ENCODE results near the gene MDGA2. TPM values are rescaled to one million over a fixed set of nuclear protein-coding genes. Genes with fewer than 3 reads are reported as not detected.

The MDGA2 gene
- total RNA-seq, 6 donors from 2014 or later = 0.61 TPM; not detected in 5

DNA sequence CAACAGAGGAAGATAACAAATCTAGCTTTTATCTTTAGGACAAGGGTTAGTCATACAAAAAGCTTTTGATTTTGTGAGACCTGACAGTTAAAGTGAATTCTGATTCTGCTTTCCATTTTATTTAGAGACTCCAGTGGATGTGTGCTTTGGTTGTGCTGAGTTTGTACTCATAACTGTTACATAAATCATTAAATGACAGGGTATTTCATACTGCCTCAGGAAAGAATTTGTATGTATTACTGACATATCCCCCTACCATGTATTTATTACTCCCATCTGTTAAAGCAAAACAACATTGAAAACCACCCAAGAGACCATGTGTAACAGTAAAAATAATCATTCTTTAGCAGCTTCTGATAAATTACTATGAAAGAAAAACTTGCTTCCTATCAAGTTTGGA, 780.9 kb downstream of the MDGA2 start:
- ATAC-seq (ENCODE audit: low FRiP score in 2 of 2) = no peak
- no peak overlapping the region for H3K27ac ChIP-seq
- TF ChIP-seq, protein P1, sequence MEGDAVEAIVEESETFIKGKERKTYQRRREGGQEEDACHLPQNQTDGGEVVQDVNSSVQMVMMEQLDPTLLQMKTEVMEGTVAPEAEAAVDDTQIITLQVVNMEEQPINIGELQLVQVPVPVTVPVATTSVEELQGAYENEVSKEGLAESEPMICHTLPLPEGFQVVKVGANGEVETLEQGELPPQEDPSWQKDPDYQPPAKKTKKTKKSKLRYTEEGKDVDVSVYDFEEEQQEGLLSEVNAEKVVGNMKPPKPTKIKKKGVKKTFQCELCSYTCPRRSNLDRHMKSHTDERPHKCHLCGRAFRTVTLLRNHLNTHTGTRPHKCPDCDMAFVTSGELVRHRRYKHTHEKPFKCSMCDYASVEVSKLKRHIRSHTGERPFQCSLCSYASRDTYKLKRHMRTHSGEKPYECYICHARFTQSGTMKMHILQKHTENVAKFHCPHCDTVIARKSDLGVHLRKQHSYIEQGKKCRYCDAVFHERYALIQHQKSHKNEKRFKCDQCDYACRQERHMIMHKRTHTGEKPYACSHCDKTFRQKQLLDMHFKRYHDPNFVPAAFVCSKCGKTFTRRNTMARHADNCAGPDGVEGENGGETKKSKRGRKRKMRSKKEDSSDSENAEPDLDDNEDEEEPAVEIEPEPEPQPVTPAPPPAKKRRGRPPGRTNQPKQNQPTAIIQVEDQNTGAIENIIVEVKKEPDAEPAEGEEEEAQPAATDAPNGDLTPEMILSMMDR (IDR thresholded peaks at IDR 0.05) = no peak
- no peak for TF ChIP-seq POLR2AphosphoS5 (IDR thresholded peaks at IDR 0.05)
- TF ChIP-seq EP300 (IDR thresholded peaks at IDR 0.05) = no peak
- TF ChIP-seq POLR2A (IDR thresholded peaks at IDR 0.05) = no peak

DNA sequence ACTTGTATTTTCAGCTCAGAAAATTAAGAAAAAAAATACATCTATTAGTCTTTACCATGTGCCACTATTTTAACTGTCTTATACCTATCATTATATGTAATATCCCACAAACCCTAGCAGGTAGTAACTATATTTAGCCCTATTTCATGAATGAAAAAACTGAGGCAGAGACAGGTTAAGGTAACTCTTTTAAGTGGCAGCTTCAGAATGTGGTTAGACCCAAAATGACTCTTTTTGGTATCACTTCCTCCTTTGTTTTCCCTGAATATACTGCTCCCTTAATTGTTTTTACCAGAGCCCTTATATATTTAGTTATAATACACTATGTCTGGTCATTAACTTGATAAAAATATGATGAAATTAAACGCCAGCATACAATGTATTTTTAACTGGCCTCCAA, 788.3 kb downstream of the MDGA2 start:
- H3K27me3 ChIP-seq = no peaks in the 10 kb centered on the region
- H3K4me1 ChIP-seq = no peaks in the 10 kb centered on the region
- 87 to 92% methylated on average over 1 of the region's 1 CpG for WGBS, 2 donors
- ATAC-seq (ENCODE audit: low FRiP score in 2 of 2) (no peak), DNase-seq (no peak)
- H3K27ac ChIP-seq = no peak overlapping the region
- H3K36me3 ChIP-seq = no peaks in the 10 kb centered on the region
- no peak for TF ChIP-seq POLR2AphosphoS5 (IDR thresholded peaks at IDR 0.05)
- no peak for TF ChIP-seq EP300 (IDR thresholded peaks at IDR 0.05)
- TF ChIP-seq POLR2A (IDR thresholded peaks at IDR 0.05) = no peak
- TF ChIP-seq, protein P1 (IDR thresholded peaks at IDR 0.05) = no peak
- H3K4me3 ChIP-seq = no peak overlapping the region
- H3K9me3 ChIP-seq = no peaks in the 10 kb centered on the region

More for the DNA sequence above, 780.9 kb downstream of the MDGA2 start:
- H3K4me3 ChIP-seq = no peak overlapping the region
- DNase-seq = no peak
- H3K9me3 ChIP-seq = no peaks in the 10 kb centered on the region
- no peaks in the 10 kb centered on the region for H3K4me1 ChIP-seq
- no peaks in the 10 kb centered on the region for H3K36me3 ChIP-seq
- no peaks in the 10 kb centered on the region for H3K27me3 ChIP-seq

DNA sequence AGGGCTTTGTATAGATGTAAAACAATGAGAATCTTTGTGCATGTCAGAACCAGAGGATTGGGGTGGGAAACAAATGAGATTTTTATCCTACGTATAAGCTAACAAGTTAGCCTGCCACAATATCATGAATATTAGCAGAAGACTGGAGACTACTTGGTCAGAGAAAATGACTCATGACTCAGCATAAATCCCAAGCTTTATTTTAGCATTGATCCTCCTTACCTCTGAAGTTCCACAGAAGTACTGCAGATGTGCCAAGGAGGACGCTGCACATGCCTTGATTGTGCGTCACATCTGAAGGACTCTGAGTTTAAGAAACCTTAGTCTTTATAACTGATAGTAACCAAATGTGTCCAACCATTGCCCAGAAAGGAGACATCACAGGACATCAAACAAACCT, 789.8 kb downstream of the MDGA2 start:
- TF ChIP-seq, protein P1 (IDR thresholded peaks at IDR 0.05) = no peak
- TF ChIP-seq EP300 (IDR thresholded peaks at IDR 0.05) (no peak), POLR2AphosphoS5 (IDR thresholded peaks at IDR 0.05) (no peak), POLR2A (IDR thresholded peaks at IDR 0.05) (no peak)
- Histone ChIP-seq H3K4me1 (no peaks in the 10 kb centered on the region), H3K36me3 (no peaks in the 10 kb centered on the region), H3K27ac (no peak overlapping the region), H3K4me3 (no peak overlapping the region), H3K27me3 (no peaks in the 10 kb centered on the region), H3K9me3 (no peaks in the 10 kb centered on the region)
- 94 to 95% methylated on average over 3 of the region's 3 CpGs for WGBS, 2 donors
- ATAC-seq (ENCODE audit: low FRiP score in 2 of 2) = no peak
- DNase-seq = no peak

DNA sequence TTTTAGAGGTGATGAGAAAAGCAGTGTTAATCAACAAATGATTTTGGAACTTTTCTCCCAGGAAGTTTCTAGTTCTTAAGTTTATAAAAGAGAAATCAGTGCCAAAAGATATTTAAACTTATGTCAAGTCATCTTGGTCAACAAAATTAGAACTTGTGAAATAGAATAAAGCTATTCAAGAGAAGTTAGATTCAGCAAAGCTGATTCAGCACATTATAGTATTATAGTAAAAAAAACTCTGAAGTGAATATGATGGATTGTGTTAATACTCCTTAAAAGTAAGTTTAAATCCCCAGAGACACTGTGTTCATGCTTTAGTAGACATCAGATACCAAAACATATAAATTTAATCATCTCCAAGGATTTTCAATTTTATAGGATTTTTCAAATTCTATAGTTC, 813.7 kb downstream of the MDGA2 start:
- no peaks in the 10 kb centered on the region for H3K9me3 ChIP-seq
- no peak overlapping the region for H3K27ac ChIP-seq
- no peak overlapping the region for H3K4me3 ChIP-seq
- DNase-seq (no peak), ATAC-seq (ENCODE audit: low FRiP score in 2 of 2) (no peak)
- TF ChIP-seq POLR2A (IDR thresholded peaks at IDR 0.05) = no peak
- TF ChIP-seq EP300 (IDR thresholded peaks at IDR 0.05) = no peak
- TF ChIP-seq, protein P1 (IDR thresholded peaks at IDR 0.05) = no peak
- no peak for TF ChIP-seq POLR2AphosphoS5 (IDR thresholded peaks at IDR 0.05)
- H3K36me3 ChIP-seq = no peaks in the 10 kb centered on the region
- H3K27me3 ChIP-seq = no peaks in the 10 kb centered on the region
- H3K4me1 ChIP-seq = no peaks in the 10 kb centered on the region

DNA sequence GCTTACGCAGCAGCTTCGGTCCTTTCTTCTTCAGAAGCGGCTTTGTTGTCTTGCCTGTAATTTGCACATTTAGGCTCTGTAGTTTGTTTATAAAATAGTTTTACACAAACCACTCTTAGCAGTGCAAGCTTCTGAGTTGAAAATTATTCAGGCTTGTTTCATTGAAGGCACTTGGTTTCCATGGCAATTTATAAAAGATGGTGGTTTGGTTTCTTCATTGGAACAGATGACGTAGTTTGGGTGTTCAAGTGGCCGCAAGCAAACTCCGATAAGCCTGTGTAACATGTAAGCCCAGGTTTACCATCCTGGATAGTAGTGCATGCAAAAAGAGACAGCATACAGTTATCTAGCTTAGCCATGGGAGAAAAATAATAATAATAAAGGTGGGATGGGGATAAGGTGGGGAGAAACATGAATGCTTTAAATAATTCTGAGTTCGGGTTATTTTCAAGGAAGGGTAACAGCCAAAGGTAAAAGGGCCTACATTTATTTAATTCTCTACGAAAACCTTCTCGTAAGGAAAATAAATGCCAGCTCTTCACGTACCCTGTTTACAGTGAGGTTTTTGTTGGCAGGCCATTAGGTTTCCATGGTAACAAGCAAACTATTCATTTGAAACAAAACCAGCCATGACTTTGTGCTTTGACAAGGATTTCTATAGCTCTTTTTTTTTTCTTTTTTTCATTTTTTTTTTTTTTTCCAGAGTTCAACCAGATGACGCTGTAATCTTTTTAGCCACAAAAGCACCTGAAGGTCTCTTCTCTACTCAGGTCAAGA, 834.3 kb downstream of the MDGA2 start:
- ATAC-seq (ENCODE audit: low FRiP score in 2 of 2) (no peak), DNase-seq (no peak)
- Histone ChIP-seq H3K27ac (no peak overlapping the region), H3K4me1 (no peaks in the 10 kb centered on the region), H3K27me3 (no peaks in the 10 kb centered on the region), H3K4me3 (no peak overlapping the region), H3K9me3 (no peaks in the 10 kb centered on the region), H3K36me3 (no peaks in the 10 kb centered on the region)
- TF ChIP-seq, protein P1 (IDR thresholded peaks at IDR 0.05) = no peak
- no peak for TF ChIP-seq POLR2AphosphoS5 (IDR thresholded peaks at IDR 0.05)
- TF ChIP-seq POLR2A (IDR thresholded peaks at IDR 0.05) = no peak
- no peak for TF ChIP-seq EP300 (IDR thresholded peaks at IDR 0.05)
- WGBS, 2 donors = 83% methylated on average over 11 of the region's 11 CpGs

Measured in upper lobe of left lung (tissue), 6 donors.